ENCODE measurements around the gene APOO.
"Not testable (repeated sequence)": the region's sequence is repeated elsewhere in the genome, so short reads cannot be mapped to it uniquely, and the experiment has no call there.

Gene APOO

DNA sequence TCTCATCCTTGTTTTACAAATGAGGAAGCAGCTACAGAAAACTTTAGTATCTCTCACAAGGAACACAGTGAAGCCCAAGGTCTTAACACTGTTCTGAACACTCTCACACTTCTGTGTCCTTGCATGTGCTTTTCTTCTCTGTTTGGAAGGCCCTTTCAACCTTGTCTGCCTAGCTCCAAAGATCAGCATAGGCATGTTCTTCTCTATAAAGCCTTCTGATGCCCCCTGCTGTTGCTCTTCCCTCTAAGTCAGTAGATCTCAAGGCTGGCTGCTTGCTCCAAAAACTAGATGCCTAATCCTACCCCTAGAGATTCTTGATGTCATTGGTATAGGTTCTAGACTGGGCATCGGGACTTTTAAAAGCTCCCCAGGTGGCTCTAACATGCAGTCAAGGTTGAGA is 5.9 kb downstream of the APOO start:
- DNase-seq = no peak

- DNase-seq = no peak
These were observed 6.7 kb downstream of the APOO start for GRCh38 chrX:23901060-23901459.

GRCh38 chrX:23900220-23900797 is 7.4 kb downstream of the APOO start:
- DNase-seq = no peak

- DNase-seq = no peak
These were observed 9.3 kb downstream of the APOO start for GRCh38 chrX:23898412-23898959.

- DNase-seq = no peak
These were observed 10.8 kb downstream of the APOO start for GRCh38 chrX:23896981-23897380.

GRCh38 chrX:23896539-23896938 is 11.2 kb downstream of the APOO start:
- not testable (repeated sequence) for DNase-seq

- not testable (repeated sequence) for DNase-seq
These were observed 12.7 kb downstream of the APOO start for GRCh38 chrX:23894993-23895392.

- no peak for DNase-seq
These were observed 16.8 kb downstream of the APOO start for GRCh38 chrX:23890933-23891332.

DNA sequence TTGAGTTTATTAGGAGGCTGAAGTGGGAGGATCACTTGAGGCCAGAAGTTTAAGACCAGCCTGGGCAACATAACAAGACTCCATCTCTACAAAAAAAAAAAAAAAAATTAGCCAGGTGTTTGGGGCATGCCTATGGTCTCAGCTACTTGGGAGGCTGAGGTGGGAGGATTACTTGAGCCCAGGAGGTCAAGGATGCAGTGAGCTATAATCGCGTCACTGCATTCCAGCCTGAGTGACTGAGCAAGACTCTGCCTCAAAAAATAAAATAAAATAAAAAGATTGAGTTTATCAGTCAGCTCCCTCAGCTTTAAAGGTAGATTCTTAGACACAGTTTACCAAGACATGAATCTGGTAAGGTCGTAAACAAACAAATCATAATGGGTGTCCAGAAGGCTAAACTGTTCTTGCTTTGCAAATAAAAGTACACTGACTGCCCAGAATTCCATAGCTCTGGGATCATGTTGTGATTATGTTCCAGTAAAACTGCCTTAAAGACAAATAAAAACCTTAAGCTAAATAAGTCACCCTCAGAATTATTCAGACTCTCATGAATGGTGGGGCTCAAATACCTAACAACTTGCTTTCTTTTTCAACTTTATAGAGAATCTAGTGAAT is 18.7 kb downstream of the APOO start:
- DNase-seq = no peak

DNA sequence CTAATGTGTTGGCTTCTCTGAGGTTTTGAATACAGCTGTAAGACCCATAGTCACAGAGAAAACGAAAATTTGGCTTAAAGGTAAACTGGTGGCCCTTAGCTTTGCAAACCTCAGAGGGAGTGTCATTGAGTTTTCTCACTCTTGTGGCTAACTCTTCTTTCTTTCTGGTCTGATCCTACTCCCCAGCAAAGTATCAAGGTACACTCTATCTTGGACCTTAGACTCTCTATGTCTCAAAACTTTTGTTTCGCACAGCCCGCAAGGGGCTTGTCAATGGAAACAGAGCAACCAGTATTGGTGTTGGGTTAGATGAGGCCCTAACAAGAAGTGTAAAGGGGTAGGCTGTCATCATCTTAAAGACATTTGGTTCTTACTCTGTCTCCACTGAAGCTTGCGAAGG is 19.8 kb downstream of the APOO start:
- no peak for DNase-seq

DNA sequence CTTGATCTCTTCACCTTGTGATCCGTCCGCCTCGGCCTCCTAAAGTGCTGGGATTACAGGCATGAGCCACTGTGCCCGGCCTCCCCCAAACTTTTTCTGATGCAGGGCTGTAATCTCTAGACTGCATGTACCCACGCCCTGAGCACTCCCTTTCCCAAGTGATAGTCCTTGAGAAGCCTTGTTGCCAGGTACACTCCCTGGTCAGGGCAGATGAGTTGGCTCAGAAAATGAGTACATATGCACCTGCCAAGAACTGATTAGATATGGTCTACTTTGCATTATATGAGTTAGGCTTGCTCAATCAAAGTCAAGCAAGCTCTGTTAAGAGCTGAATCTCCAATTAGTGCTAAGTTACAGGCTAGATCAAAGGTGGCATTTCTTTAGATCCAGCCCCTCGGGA is 20.3 kb downstream of the APOO start:
- DNase-seq = no peak

DNA sequence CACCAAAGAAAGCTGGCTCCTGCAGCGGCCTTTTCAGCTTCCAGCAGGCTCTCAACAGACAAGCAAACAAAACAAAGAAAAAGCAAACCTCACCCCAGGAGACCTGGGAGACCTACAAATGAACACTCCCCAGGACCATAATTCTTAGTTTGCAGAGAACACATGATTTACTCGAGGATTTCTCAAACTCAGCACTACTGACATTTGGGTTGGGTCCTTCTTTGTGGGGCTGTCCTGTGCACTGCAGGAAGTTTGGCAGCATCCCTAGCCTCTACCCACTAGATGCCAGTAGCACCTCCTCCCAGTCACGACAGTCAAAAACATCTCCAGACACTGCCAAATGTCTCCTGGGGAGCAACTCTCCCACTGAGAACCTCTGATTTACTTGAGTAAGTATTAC is 21.9 kb downstream of the APOO start:
- DNase-seq = no peak

DNA sequence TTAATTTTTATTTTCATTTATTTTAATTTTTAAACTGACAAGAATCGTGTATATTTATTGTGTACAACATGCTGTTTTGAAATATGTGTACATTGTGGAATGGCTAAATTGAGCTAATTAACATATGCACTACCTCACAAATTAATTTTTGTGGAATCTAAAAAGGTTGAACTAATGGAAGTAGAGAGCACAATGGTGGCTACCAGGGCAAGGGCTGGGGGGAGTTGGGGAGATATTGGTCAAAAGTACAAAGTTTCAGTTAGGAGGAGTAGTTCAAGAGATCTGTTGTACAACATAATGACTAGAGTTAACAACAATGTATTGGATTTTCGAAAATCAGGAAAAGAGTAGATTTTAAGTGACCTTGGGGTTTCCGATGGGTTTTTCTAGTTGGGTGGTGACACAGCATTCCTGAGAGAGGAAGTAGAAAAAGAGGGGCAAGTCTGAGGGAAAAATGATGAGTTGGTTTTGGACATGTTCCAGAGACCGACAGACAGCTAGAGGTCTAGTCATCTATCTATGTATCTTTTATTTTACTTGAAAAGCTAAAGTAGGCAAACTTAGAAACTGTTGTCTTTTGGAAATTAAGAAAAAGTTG is 23.2 kb downstream of the APOO start:
- no peak for DNase-seq

DNA sequence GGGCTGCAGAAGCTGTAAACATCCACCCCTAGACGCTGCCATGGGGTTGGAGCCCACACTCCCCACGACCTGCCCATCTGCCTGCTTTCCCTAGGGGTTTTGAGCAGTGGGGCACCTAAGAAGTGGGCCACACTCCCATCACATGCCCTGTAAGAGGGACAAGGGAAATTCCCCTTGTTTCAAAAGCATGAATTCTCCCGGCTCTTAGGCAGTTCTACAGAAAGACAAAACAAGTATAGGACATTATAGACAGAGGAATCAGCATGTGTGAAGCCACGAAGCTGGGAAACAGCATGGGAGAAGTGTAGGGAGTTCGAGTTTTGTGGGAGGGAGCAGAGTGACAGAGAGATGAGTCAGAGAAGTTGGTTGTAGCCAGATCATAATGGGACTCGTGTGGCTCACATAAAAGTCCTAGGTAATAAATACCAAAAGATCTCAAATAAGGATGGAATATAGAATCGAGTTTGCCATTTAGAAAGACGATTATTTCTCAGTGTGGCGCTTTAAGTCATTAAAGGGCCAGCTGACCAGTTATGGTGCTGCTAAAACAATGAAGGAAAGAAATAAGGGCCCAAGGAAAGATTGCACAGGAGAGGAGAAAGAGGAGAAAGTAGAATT is 23.9 kb downstream of the APOO start:
- no peak for DNase-seq

- DNase-seq = no peak
These were observed 28.2 kb downstream of the APOO start for GRCh38 chrX:23879380-23880090.

GRCh38 chrX:23871905-23872546 is 35.7 kb downstream of the APOO start:
- no peak for DNase-seq

DNA sequence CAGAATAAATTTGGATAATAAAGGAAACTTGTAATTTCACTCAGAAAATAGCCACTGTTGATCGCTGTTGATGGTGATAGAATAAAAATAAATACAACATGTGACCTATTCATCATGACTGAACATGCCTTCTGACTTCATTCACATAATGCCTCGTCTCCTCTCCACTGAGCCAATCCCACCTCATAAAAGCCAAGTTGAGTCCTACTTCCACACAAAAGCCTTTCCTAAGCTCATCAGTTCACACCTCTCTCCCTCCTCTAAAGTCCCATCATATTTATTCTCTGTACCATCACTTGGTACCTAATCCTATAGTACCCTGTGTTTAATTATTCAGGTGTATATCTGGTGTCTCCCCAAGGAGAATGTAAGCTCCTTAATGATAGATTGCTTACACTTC is 37.7 kb downstream of the APOO start:
- DNase-seq = no peak

DNA sequence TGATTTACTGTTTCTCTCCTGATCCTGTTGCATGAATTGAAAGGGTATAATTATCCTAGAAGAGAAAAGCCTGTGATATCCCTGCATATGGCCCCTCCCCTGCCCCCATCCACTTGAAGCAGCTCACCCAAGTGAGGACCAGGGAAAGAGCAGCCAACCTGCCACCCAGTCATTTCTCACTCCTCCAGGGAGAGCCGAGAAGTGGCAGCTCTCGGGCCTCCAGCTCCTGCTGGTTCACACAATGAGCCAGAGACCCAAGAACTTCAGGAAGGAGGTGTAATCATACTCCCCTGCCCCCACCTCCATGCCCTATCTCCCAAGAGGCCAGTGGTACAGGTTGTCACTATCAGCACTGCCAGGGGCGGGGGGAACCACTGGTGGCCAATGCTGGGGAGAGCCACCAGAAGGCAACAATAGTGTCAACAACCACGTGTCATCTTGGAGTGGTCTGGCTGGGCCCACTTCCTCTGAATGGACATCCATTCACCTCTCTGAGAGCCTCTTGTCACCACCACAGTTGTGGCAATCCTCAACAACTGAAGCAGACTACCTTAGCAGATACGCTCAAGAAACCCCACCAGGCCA is 42.9 kb downstream of the APOO start:
- no peak for DNase-seq

- not testable (repeated sequence) for DNase-seq
These were observed 45.8 kb downstream of the APOO start for GRCh38 chrX:23861952-23862351.

GRCh38 chrX:23861215-23861896 is 46.4 kb downstream of the APOO start:
- no peak for DNase-seq

DNA sequence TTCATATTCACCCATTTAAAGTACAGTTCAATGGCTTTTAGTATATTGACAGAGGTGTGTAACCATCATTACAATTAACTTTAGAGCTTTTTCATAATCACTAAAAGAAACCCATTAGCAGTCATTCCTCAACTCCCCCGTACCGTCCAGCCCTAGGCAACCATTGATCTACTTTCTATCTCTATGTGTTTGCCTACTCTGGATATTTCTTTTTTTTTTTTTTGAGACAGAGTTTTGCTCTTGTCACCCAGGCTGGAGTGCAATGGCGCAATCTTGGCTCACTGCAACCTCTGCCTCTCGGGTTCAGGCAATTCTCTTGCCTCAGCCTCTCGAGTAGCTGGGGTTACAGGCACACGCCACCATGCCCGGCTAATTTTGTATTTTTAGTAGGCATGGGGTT is 48.5 kb downstream of the APOO start:
- not testable (repeated sequence) for DNase-seq

- DNase-seq = no peak
These were observed 49.8 kb downstream of the APOO start for GRCh38 chrX:23857935-23858334.

All from NCI-H2171 (cell line).